ENCODE measurements around the gene ANO2.

DNA sequence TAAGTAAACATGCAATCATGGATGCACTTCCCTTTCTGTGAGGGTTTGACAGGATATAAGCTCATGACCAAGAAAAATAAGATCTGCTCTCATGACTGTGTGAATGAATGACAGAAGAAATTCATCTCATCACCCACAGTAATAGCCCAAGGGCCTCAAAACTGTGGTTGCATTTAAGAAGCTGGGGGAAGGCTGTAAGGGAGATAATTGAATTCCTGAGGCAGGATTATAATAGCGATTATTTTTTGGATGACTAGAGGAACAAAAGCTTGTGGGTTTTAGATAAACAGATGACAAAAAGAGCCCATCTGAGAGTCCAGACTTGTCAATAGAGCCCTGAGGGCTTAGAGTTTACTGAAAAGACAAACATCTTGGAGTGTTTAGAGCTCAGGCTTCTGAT is 352.0 kb downstream of the ANO2 start:
- TF ChIP-seq GATA2 (IDR thresholded peaks at IDR 0.05; ENCODE audit: low read depth, low read length), result no peak
- TF ChIP-seq GATA3 (IDR thresholded peaks at IDR 0.05; ENCODE audit: low read depth, low read length), result no peak
